CD4-positive, alpha-beta T cell (primary cell): Measurements from ENCODE around the gene GMNN. TPM values are rescaled to one million over a fixed set of nuclear protein-coding genes. Genes with fewer than 3 reads are reported as not detected.
"Not testable (repeated sequence)": the region's sequence is repeated elsewhere in the genome, so short reads cannot be mapped to it uniquely, and the experiment has no call there.

ENCODE experiments used
- ATAC-seq: fragments of 200-7000 bp; cut with Tn5 transposase; one replicate; pipeline ENCODE4 v1.10.0; 2022; ENCODE audit warnings: mild to moderate bottlenecking; ENCODE audit not compliant: poor library complexity
- CTCF ChIA-PET: fragments of 350-600 bp; sonication (Branson Sonifier 250); formaldehyde crosslinking; loops from one replicate; lab custom pipeline; 2021; ENCODE audit warnings: antibody characterized with exemption, inconsistent platforms; lab: Charles Lee
- POLR2A ChIA-PET: fragments of 350-600 bp; sonication (Branson Sonifier 250); formaldehyde crosslinking; loops from one replicate; lab custom pipeline; 2021; ENCODE audit warnings: antibody characterized with exemption, inconsistent platforms; lab: Charles Lee
- DNase-seq, 14 experiments: peaks; one replicate each; pipeline ENCODE4 v3.0.0-alpha.2; 2013 to 2020; ENCODE audit warnings: mixed read lengths in 2 of 14
- H3K27ac ChIP-seq, 2 donors: one replicate each; pipeline versions ENCODE4 v1.5.1 to v1.7.0; 2013; ENCODE audit warnings: low read length in 2 of 2, low read depth in 1 of 2, mild to moderate bottlenecking in 1 of 2
- H3K27me3 ChIP-seq, 2 experiments: 1 replicate in 1 of 2; 2 replicates in 1 of 2; pipeline versions ENCODE4 v1.6.1 to v1.7.0; 2013; ENCODE audit warnings: low read length in 2 of 2, control low read depth in 1 of 2, mild to moderate bottlenecking in 1 of 2, moderate library complexity in 1 of 2; ENCODE audit not compliant: insufficient read depth in 2 of 2, control insufficient read depth in 1 of 2
- H3K36me3 ChIP-seq: one replicate; pipeline ENCODE4 v1.6.1; 2013; ENCODE audit warnings: low read length, control low read depth; ENCODE audit not compliant: insufficient read depth
- H3K4me1 ChIP-seq: one replicate; pipeline ENCODE4 v1.6.1; 2013; ENCODE audit warnings: low read length, control low read depth; ENCODE audit not compliant: insufficient read depth
- H3K4me3 ChIP-seq: one replicate; pipeline ENCODE4 v1.5.1; 2013; ENCODE audit warnings: mild to moderate bottlenecking, low read length, moderate library complexity
- H3K9me3 ChIP-seq, 2 experiments: 1 replicate in 1 of 2; 2 replicates in 1 of 2; pipeline versions ENCODE4 v1.6.1 to v1.7.0; 2013; ENCODE audit warnings: low read length in 2 of 2, mild to moderate bottlenecking in 2 of 2, control low read depth in 1 of 2, moderate library complexity in 1 of 2; ENCODE audit not compliant: control insufficient read depth in 1 of 2, insufficient read depth in 1 of 2
- H3K27ac Mint-ChIP-seq: one replicate; pipeline ENCODE4 v1.8.0; 2020; ENCODE audit warnings: mixed read lengths
- H3K27me3 Mint-ChIP-seq: one replicate; pipeline ENCODE4 v1.8.0; 2021; ENCODE audit warnings: mixed read lengths
- H3K36me3 Mint-ChIP-seq: one replicate; pipeline ENCODE4 v1.8.0; 2021; ENCODE audit warnings: low read depth, mixed read lengths
- H3K4me1 Mint-ChIP-seq: one replicate; pipeline ENCODE4 v1.8.0; 2021; ENCODE audit warnings: low read depth, mixed read lengths
- H3K4me3 Mint-ChIP-seq: one replicate; pipeline ENCODE4 v1.8.0; 2020; ENCODE audit warnings: mild to moderate bottlenecking, mixed read lengths
- H3K9me3 Mint-ChIP-seq: one replicate; pipeline ENCODE4 v1.8.0; 2020; ENCODE audit warnings: mixed read lengths
- CTCF ChIP-seq: fragments of 200-600 bp; IDR thresholded peaks from one replicate; pipeline ENCODE4 v1.8.0; 2022; ENCODE audit warnings: antibody characterized with exemption, mild to moderate bottlenecking
- intact Hi-C, 2 experiments: fragments of 100-400 bp; cut with DNase I in 1 of 2; cut with micrococcal nuclease in 1 of 2; formaldehyde crosslinking; loops; one replicate each; pipeline versions ENCODE4 v1.15.1 to v1.9.0; 2023 to 2025; cut with DNase I, micrococcal nuclease
- total RNA-seq, 174 experiments: library from RNA in 2 of 174; stranded (reverse) in 2 of 174; gene quantifications; one replicate each; pipeline ENCODE4 v1.2.3 and lab custom pipeline; 2021 to 2026

GMNN gene
- total RNA-seq, 2 experiments from 2014 or later, result 10.1 to 10.5 TPM

GRCh38 chr6:24752917-24753492 lies 21.7 kb upstream of the GMNN start:
- DNase-seq (no peak), ATAC-seq (no peak)
- no peaks in the 10 kb centered on the region for H3K9me3 ChIP-seq
- no peak overlapping the region for H3K4me3 Mint-ChIP-seq
- no peaks in the 10 kb centered on the region for H3K4me1 Mint-ChIP-seq
- TF ChIP-seq CTCF, result no peak
- no peak overlapping the region for H3K27ac Mint-ChIP-seq
- ChIA-PET POLR2A (no interaction called here), CTCF (interaction anchor here (1.1 to 1.3 kb wide), 2 partner anchors 8 to 25 kb away, joined by 3 read pairs; no protein-coding TSS in a partner anchor)
- no peaks in the 10 kb centered on the region for H3K36me3 Mint-ChIP-seq
- H3K27me3 Mint-ChIP-seq, result no peaks in the 10 kb centered on the region
- H3K4me3 ChIP-seq, result no peak overlapping the region
- no peaks in the 10 kb centered on the region for H3K4me1 ChIP-seq
- no peak overlapping the region for H3K27ac ChIP-seq
- intact Hi-C loops, result no loop called here
- no peaks in the 10 kb centered on the region for H3K27me3 ChIP-seq
- H3K36me3 ChIP-seq, result no peaks in the 10 kb centered on the region
- peaks cover 4% of the 10 kb centered on the region for H3K9me3 Mint-ChIP-seq

GRCh38 chr6:24753545-24753944 lies 21.2 kb upstream of the GMNN start:
- intact Hi-C loops, result no loop called here
- no peak overlapping the region for H3K27ac ChIP-seq
- no peak overlapping the region for H3K4me3 ChIP-seq
- POLR2A ChIA-PET, result no interaction called here
- Mint-ChIP-seq H3K4me1 (no peaks in the 10 kb centered on the region), H3K9me3 (peaks cover 4% of the 10 kb centered on the region), H3K27me3 (no peaks in the 10 kb centered on the region), H3K4me3 (no peak overlapping the region), H3K27ac (no peak overlapping the region), H3K36me3 (no peaks in the 10 kb centered on the region)
- no peaks in the 10 kb centered on the region for H3K4me1 ChIP-seq
- H3K9me3 ChIP-seq, result no peaks in the 10 kb centered on the region
- no peaks in the 10 kb centered on the region for H3K27me3 ChIP-seq
- no peaks in the 10 kb centered on the region for H3K36me3 ChIP-seq
- DNase-seq, result no peak
- CTCF ChIA-PET, result interaction anchor here (1.1 to 1.8 kb wide), 3 partner anchors 8 to 26 kb away, joined by 3 read pairs; no protein-coding TSS in a partner anchor
- no peak for TF ChIP-seq CTCF
- no peak for ATAC-seq

GRCh38 chr6:24754378-24754777 lies 20.4 kb upstream of the GMNN start:
- H3K9me3 Mint-ChIP-seq, H3K27me3 Mint-ChIP-seq, ATAC-seq, H3K4me1 ChIP-seq, H3K4me1 Mint-ChIP-seq, H3K36me3 ChIP-seq, H3K27me3 ChIP-seq, H3K27ac Mint-ChIP-seq, DNase-seq, POLR2A ChIA-PET, intact Hi-C loops, H3K9me3 ChIP-seq, H3K4me3 ChIP-seq, H3K27ac ChIP-seq, H3K4me3 Mint-ChIP-seq, H3K36me3 Mint-ChIP-seq: not testable (repeated sequence)
- CTCF ChIA-PET, result interaction anchor here (1.1 to 1.8 kb wide), 2 partner anchors 9 to 17 kb away, joined by 3 read pairs; no protein-coding TSS in a partner anchor

- no peaks in the 10 kb centered on the region for H3K27me3 Mint-ChIP-seq
- H3K4me1 ChIP-seq, result no peaks in the 10 kb centered on the region
- H3K36me3 Mint-ChIP-seq, result no peaks in the 10 kb centered on the region
- no peaks in the 10 kb centered on the region for H3K27me3 ChIP-seq
- H3K4me3 Mint-ChIP-seq, result no peak overlapping the region
- no peak overlapping the region for H3K27ac ChIP-seq
- POLR2A ChIA-PET, result no interaction called here
- CTCF ChIA-PET, result interaction anchor here (1.8 kb wide), 1 partner anchor 16 kb away, joined by 3 read pairs; no protein-coding TSS in a partner anchor
- H3K4me1 Mint-ChIP-seq, result no peaks in the 10 kb centered on the region
- TF ChIP-seq CTCF, result no peak
- intact Hi-C loops, result no loop called here
- no peaks in the 10 kb centered on the region for H3K9me3 ChIP-seq
- DNase-seq (no peak), ATAC-seq (no peak)
- H3K4me3 ChIP-seq, result no peak overlapping the region
- H3K36me3 ChIP-seq, result no peaks in the 10 kb centered on the region
- peaks cover 4% of the 10 kb centered on the region for H3K9me3 Mint-ChIP-seq
- no peak overlapping the region for H3K27ac Mint-ChIP-seq
Measured at GRCh38 chr6:24755279-24755678, 19.5 kb upstream of the GMNN start.
